T1000 (cell line): ENCODE data around the gene ATP2C2.
"Not testable (repeated sequence)": the region's sequence is repeated elsewhere in the genome, so short reads cannot be mapped to it uniquely, and the experiment has no call there.

Experiments
- DNase-seq: peaks from one replicate; lab custom pipeline; 2025; ENCODE audit warnings: mixed read lengths; lab: John Stamatoyannopoulos, UW

Gene ATP2C2

GRCh38 chr16:84421081-84421937 is 53.0 kb downstream of the ATP2C2 start:
- no peak for DNase-seq

- DNase-seq, result no peak
Measured at GRCh38 chr16:84421938-84422220, 53.5 kb downstream of the ATP2C2 start.

GRCh38 chr16:84423416-84423837 is 55.1 kb downstream of the ATP2C2 start:
- no peak for DNase-seq

GRCh38 chr16:84425696-84426095 is 57.4 kb downstream of the ATP2C2 start:
- DNase-seq, result no peak

GRCh38 chr16:84426804-84427203 is 58.5 kb downstream of the ATP2C2 start:
- DNase-seq, result no peak

- DNase-seq, result no peak
Measured at GRCh38 chr16:84427553-84427952, 59.2 kb downstream of the ATP2C2 start.

- no peak for DNase-seq
Measured at GRCh38 chr16:84430860-84431259, 62.5 kb downstream of the ATP2C2 start.

- DNase-seq, result no peak
Measured at GRCh38 chr16:84434800-84435199, 66.5 kb downstream of the ATP2C2 start.

GRCh38 chr16:84436196-84436595 is 67.9 kb downstream of the ATP2C2 start:
- DNase-seq, result no peak

GRCh38 chr16:84438971-84439696 is 70.8 kb downstream of the ATP2C2 start:
- DNase-seq, result no peak

- no peak for DNase-seq
Measured at GRCh38 chr16:84442416-84443145, 74.2 kb downstream of the ATP2C2 start.

- no peak for DNase-seq
Measured at GRCh38 chr16:84443166-84443802, 74.9 kb downstream of the ATP2C2 start.

- DNase-seq, result no peak
Measured at GRCh38 chr16:84444476-84444875, 76.1 kb downstream of the ATP2C2 start.

- DNase-seq, result no peak
Measured at GRCh38 chr16:84446084-84446483, 77.7 kb downstream of the ATP2C2 start.

GRCh38 chr16:84446596-84447392 is 78.5 kb downstream of the ATP2C2 start:
- DNase-seq, result no peak

- DNase-seq, result no peak
Measured at GRCh38 chr16:84448444-84448843, 80.1 kb downstream of the ATP2C2 start.

- DNase-seq, result no peak
Measured at GRCh38 chr16:84449156-84450140, 81.1 kb downstream of the ATP2C2 start.

GRCh38 chr16:84450176-84450865 is 82.0 kb downstream of the ATP2C2 start:
- no peak for DNase-seq

- not testable (repeated sequence) for DNase-seq
Measured at GRCh38 chr16:84451010-84451676, 82.8 kb downstream of the ATP2C2 start.
